Activated naive CD8-positive, alpha-beta T cell treated with anti-CD3 and anti-CD28 coated beads, Interleukin-2, amount 50 U/mL, for 16 hours (primary cell): ENCODE measurements around the gene STRIP1.

Experiments used
- DNase-seq: peaks from one replicate; pipeline ENCODE4 v3.0.0-alpha.2; 2020; ENCODE audit warnings: low read depth, low spot score

STRIP1 gene

DNA sequence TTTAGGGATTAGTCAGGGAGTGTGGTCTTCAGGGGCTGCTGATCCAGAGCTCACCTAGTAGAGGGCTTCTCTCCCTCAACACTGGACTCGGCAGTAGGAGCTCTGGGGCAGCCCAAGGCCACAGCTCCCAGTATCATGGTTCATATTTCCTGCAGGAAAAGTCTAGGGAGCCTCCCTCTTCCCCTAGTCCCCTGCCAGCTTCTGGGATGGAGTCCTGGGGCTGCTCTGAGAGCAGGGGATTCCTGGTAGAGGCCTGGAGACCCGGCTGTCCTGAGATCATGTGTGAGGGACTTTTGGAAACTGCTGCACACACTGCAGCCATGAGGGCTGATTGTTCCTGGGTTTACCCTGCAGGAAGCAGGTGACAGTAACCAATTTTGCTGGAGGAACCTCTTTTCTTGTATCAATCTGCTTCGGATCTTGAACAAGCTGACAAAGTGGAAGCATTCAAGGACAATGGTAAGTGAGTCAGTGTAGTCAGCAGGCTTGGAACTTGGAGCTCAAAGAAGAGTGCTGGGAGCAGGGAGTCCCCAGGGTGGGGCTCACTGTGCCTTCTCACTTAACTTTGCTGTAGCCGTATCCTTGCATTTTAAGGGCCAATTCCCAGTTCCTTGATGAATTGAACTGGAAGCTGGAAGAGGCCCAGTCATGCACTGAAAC is 16.3 kb downstream of the STRIP1 start:
- DNase-seq, result no peak

GRCh38 chr1:110051262-110051648 is 16.8 kb downstream of the STRIP1 start:
- DNase-seq, result no peak

DNA sequence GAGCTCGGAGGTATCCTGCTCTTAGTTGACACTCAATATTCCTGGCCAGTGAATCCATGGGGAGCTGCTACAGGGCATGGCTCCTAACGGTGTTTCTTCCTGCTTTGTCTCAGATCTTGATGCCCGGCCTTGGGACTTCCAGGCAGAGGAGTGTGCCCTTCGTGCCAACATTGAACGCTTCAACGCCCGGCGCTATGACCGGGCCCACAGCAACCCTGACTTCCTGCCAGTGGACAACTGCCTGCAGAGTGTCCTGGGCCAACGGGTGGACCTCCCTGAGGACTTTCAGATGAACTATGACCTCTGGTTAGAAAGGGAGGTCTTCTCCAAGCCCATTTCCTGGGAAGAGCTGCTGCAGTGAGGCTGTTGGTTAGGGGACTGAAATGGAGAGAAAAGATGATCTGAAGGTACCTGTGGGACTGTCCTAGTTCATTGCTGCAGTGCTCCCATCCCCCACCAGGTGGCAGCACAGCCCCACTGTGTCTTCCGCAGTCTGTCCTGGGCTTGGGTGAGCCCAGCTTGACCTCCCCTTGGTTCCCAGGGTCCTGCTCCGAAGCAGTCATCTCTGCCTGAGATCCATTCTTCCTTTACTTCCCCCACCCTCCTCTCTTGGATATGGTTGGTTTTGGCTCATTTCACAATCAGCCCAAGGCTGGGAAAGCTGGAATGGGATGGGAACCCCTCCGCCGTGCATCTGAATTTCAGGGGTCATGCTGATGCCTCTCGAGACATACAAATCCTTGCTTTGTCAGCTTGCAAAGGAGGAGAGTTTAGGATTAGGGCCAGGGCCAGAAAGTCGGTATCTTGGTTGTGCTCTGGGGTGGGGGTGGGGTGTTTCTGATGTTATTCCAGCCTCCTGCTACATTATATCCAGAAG is 19.4 kb downstream of the STRIP1 start:
- peak; percentile 47 for DNase-seq

GRCh38 chr1:110055493-110056284 is 21.3 kb downstream of the STRIP1 start:
- no peak for DNase-seq

- DNase-seq, result no peak
These were observed 21.9 kb downstream of the STRIP1 start for GRCh38 chr1:110056285-110056683.

DNA sequence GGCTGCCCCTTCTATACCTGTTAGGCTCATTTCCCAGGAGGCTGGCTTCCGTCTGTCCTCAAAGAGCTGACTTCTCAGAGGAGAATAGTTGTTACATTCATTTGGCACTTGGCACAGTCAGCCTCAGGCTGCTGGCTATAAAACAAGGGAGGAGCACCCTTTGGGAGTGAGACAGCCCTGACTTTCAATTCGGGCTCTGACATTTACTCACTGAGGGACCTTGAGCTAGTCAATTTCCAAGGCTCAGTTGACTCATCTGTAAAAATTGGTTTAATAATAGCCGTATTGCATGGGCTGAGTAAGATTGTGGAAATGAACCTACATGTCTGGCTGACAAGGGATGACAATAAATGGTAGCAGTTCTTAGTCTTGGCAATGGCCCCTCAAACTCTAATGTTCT is 22.4 kb downstream of the STRIP1 start:
- no peak for DNase-seq

GRCh38 chr1:110057963-110058518 is 23.6 kb downstream of the STRIP1 start:
- DNase-seq, result no peak

DNA sequence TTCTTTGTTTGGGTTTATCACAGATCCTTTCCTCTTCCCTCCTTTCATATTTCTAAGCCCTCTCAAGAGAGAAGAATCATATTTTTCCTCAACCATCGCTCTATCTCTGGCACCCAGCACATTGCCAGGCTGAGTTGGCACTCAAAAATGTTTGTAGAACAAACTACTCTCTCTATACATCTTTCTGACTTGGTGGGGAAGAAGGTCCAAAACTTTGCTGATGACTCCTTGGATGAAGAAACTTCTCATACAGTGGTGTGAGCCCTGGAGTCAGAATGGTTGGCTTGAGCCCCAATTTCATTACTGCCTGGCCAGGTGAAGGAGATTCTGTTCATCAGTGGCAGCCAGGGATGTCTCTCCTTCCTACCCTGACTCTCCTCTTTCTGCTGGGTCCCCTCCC is 24.2 kb downstream of the STRIP1 start:
- DNase-seq, result no peak

GRCh38 chr1:110059133-110059863 is 24.9 kb downstream of the STRIP1 start:
- DNase-seq, result no peak

- peak; percentile 52 for DNase-seq
These were observed 25.7 kb downstream of the STRIP1 start for GRCh38 chr1:110060034-110060661.

DNA sequence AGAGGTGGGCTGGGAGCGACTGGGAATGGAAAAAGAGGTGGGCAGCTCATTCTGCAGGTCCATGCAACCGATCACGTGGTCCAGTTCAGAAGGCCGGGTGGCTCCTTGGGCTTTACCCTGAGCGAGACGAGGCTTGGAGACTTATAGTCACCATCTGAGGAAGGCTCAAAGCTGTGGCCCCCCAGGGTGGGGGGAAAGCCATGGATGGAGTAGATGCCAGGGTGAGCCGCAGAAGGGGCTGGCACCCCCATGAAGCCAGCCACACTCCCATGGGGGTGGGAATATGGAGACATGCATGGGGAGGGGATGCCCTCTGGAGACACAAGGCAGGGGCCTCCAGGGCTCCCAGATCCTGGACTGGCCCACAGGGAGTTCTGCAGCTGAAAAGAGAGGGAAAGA is 26.2 kb downstream of the STRIP1 start:
- no peak for DNase-seq

GRCh38 chr1:110061341-110061740 is 26.9 kb downstream of the STRIP1 start:
- DNase-seq, result no peak

- no peak for DNase-seq
These were observed 28.2 kb downstream of the STRIP1 start for GRCh38 chr1:110062612-110063011.

GRCh38 chr1:110063781-110064180 is 29.4 kb downstream of the STRIP1 start:
- DNase-seq, result no peak

DNA sequence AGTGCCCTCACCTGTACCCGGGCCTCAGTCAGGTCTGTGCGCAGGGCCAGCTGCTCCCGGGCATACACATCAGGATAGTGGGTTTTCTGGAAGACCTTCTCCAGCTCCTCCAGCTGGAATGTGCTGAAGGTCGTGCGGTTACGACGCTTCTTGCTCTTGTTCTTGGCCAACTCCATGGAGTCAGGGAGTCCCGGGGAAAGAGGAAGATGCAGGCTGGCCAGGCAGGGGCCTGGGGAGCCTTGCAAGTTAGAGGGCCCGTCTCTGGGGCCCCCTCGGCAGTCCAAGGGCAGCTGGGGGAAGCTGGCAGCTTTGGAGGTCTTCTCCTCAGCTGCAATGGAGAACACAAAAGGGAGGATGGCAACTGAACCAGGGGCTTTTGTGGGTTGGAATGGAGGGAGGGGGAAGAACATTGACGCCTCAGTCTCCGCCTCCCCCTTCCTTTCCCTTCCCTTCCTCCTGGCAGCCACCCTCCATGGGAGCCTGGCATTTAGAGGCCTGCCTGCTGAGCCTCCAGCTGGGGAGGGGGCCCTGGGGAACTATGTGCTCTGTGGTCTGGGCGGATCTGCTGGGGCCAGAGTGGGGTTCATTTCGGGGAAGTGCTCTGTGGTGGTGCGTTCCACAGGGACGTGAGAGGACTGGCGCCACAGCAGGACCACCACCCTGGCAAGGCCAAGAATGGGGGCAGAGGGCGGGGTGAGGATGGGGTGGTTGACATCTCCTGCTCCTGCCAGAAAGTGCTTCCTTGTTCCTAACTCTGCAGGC is 30.3 kb downstream of the STRIP1 start:
- DNase-seq, result no peak

DNA sequence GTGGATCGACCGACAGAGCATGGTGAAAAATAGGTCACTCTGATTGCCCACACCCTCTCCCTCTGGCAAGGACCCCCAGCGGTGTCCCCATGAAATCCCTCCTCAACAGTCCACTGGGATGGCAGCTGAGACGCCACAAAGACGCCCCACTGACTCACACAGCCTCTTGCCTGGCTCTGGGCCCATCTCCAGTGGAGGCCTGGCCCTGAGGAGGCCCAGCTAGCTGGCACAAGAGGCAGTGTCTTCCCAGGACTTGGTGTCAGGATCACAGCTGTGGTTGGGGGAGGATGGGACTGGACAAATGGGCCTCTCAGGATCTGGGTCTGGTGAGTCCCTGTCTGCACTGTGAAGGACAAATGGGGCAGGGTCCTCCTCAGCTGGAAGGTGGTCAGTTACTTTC is 31.4 kb downstream of the STRIP1 start:
- no peak for DNase-seq

GRCh38 chr1:110067479-110067892 is 33.1 kb downstream of the STRIP1 start:
- DNase-seq, result no peak

DNA sequence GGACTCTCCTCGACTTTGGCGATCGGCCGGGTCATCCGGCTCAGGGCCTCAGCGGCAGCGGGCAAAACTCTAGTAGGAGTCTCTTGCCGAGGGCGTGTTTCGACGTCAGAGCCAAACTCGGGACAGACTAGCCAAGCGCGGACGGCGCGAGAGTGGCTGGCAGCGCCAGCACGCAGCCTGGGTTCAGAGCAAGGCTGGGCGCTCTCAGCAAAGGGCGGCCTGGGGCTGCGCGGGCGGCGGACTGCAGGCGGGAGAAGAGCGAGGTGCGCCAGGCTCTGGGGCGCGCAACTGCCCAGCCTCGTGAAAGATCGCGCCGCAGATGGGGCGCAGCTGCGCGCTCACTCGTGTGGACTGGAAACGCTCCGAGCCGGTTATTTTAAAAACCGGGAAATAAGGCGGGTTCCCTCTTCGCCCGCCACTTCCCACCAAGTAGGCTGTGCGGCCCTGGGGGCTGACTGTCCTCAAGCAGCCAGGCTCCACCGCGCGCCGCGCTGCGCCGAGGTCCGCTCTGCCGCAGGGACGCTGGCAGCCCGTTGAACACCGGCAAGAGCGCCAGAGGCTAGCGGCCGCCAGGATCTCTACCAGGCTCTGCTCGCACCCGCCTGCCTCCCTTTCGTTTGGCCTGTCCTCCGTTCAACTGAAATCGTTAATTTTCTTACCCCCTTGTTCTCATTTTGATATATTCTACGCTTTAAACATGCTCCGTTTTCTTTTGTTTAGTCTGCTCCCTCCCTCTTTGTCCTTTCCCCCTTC is 33.6 kb downstream of the STRIP1 start:
- no peak for DNase-seq

GRCh38 chr1:110068646-110069403 is 34.4 kb downstream of the STRIP1 start:
- DNase-seq, result no peak
